ENCODE data around the gene APOA5. TPM values are rescaled to one million over a fixed set of nuclear protein-coding genes. Genes with fewer than 3 reads are reported as not detected.

Gene APOA5
- total and polyA plus RNA-seq, 2 of the 13 experiments (the other 11 are each of a cell fraction or from before 2014, with no cell fraction given) = 44.0 to 49.1 TPM

GRCh38 chr11:116838321-116839084 is 46.8 kb upstream of the APOA5 start (continued):
- TF ChIP-seq TIGD3 (CRISPR knock-in tag; IDR thresholded peaks at IDR 0.05; ENCODE audit: borderline replicate concordance) (no peak), SP2 (CRISPR knock-in tag; IDR thresholded peaks at IDR 0.05) (no peak), RARA (CRISPR knock-in tag; IDR thresholded peaks at IDR 0.05) (peak; percentile 54; the same call in 1 of the 2 replicates), HINFP (CRISPR knock-in tag; IDR thresholded peaks at IDR 0.05; ENCODE audit: low read depth) (no peak), ZNF20 (CRISPR knock-in tag; IDR thresholded peaks at IDR 0.05) (no peak), PATZ1 (CRISPR knock-in tag; IDR thresholded peaks at IDR 0.05) (peak; percentile 11; the same call in 1 of the 2 replicates), MTERF4 (CRISPR knock-in tag; IDR thresholded peaks at IDR 0.05) (no peak), ADNP (CRISPR knock-in tag; IDR thresholded peaks at IDR 0.05) (peak; percentile 51; the same call in 1 of the 2 replicates), FOXO1 (CRISPR knock-in tag; IDR thresholded peaks at IDR 0.05) (no peak; the same call in 1 of the 2 replicates), DZIP1 (CRISPR knock-in tag; IDR thresholded peaks at IDR 0.05) (no peak), POLR2G (IDR thresholded peaks at IDR 0.05; ENCODE audit: low read depth, low read length) (no peak), ZNF770 (CRISPR knock-in tag; IDR thresholded peaks at IDR 0.05) (no peak), MXD3 (CRISPR knock-in tag; IDR thresholded peaks at IDR 0.05) (no peak), SALL1 (CRISPR knock-in tag; IDR thresholded peaks at IDR 0.05) (no peak), SMAD1 (CRISPR knock-in tag; IDR thresholded peaks at IDR 0.05; ENCODE audit: borderline replicate concordance, low read depth) (no peak), MYNN (CRISPR knock-in tag; IDR thresholded peaks at IDR 0.05; ENCODE audit: low read depth) (no peak)

Measured in HepG2 (cell line).